CD1c-positive myeloid dendritic cell (primary cell): ENCODE data around the gene SLC25A10.

Source experiments
- DNase-seq: peaks from one replicate; pipeline ENCODE4 v3.0.0-alpha.2; 2016; ENCODE audit errors: extremely low spot score

Gene SLC25A10, protein sequence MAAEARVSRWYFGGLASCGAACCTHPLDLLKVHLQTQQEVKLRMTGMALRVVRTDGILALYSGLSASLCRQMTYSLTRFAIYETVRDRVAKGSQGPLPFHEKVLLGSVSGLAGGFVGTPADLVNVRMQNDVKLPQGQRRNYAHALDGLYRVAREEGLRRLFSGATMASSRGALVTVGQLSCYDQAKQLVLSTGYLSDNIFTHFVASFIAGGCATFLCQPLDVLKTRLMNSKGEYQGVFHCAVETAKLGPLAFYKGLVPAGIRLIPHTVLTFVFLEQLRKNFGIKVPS

DNA sequence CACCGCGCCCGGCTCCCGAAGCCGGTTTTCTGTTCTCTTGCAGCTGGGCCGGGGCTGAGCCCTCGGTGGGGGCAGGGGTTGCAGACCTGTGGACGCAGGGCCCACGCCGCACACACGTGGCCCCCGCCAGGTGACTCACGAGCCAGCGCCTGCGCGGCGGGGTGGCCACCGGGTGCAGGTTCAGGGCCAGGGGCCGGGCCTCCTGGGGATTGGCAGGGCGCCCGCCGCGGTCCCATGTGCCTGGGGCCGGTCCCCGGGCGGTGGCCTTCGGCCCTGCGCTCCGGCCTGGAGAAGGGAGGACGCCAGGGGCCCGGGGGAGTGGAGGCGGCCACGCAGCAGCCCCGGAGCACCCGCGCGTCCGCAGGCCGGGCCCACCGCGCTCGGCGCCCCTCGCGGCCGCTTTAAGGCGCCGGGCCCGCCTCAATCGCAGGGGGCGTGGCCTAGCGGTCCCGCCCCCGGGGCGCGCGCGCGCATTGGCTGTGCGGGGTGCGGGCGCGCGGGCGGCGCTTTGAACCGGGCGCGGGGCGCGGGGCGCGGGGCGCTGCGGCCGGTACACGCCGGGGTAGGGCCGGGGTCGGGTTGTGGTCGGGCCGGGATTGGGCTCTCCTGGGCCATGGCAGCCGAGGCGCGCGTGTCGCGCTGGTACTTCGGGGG lies at the start of gene SLC25A10:
SLC25A10 (plus strand) TSS at position 471 of the 654 bp plus-strand sequence; CDS start at position 614, 143 bp downstream.
- DNase-seq: peak; percentile 88

DNA sequence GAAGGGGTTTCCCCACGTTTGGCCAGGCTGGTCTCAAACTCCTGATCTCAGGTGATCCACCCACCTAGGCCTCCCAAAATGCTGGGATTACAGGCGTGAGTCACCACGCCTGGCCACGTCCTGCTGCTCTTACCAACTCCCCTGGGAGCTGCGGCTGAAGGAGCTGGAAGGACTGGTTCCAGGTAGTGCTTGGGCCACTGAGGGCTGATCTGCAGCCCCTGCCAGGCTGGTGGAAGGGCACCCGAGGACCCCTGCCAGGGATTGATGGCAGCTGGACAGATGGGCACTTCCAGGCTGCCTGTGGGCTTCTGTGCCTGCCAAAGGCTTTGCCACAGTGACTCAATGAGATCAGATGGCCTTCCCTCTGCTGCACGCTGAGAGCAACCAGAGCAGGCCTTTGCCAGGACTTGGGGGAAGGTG lies 48.0 kb upstream of the SLC25A10 start:
- no peak for DNase-seq

GRCh38 chr17:81665205-81666091 lies 46.6 kb upstream of the SLC25A10 start:
- peak; percentile 18 for DNase-seq

- DNase-seq: peak; percentile 33
Observed at GRCh38 chr17:81666092-81666341, 46.1 kb upstream of the SLC25A10 start.

- peak; percentile 98 for DNase-seq
Observed at GRCh38 chr17:81666342-81667191, 45.5 kb upstream of the SLC25A10 start, which contains the start of the genes CCDC137 and OXLD1. CCDC137 (plus strand) TSS chr17:81666737; CDS start chr17:81666767, 30 bp downstream. OXLD1 (minus strand) TSS chr17:81666605; CDS start chr17:81666577, 28 bp downstream.

GRCh38 chr17:81667754-81668153 lies 44.3 kb upstream of the SLC25A10 start:
- no peak for DNase-seq

DNA sequence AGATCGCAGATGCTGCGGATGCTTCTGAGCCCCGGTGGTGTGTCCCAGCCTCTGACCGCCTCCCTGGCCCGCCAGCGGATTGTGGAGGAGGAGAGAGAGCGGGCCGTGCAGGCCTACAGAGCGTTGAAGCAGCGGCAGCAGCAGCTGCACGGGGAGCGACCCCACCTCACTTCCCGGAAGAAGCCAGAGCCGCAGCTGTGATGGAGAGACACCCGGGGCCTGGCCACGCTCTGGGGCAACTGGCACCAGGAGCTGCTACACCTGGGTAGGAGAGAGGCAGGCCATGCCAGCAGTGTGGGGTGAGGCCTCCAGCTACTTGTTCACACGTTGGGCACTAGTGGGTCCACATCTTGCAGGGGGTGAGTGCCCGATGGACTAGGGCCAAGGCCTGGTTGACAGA lies 39.6 kb upstream of the SLC25A10 start:
- DNase-seq: no peak

GRCh38 chr17:81672954-81673353 lies 39.1 kb upstream of the SLC25A10 start:
- no peak for DNase-seq

GRCh38 chr17:81673561-81674258 lies 38.4 kb upstream of the SLC25A10 start:
- no peak for DNase-seq

- peak; percentile 14 for DNase-seq
Observed at GRCh38 chr17:81675515-81676221, 36.4 kb upstream of the SLC25A10 start.

DNA sequence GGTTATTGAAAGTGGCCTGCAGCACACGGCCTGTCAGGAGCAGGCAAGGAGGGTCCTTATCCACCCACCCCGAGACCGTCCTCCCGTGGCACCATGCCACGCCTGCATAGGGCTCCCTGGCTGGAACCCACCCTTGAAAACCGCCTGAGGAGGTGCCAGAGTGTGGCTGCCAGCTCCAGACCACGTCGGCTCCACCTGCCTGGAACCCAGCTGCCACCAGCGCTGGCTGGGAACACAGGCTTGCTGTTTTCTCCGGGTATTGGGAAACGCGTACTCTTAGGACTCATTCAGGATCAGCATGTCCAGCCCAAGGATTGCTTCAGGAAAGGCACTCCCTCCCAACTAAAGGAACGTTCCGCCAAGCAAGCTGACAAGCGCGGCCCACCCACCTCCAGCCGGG lies 35.2 kb upstream of the SLC25A10 start:
- no peak for DNase-seq

GRCh38 chr17:81680150-81680549 lies 31.9 kb upstream of the SLC25A10 start:
- DNase-seq: no peak

DNA sequence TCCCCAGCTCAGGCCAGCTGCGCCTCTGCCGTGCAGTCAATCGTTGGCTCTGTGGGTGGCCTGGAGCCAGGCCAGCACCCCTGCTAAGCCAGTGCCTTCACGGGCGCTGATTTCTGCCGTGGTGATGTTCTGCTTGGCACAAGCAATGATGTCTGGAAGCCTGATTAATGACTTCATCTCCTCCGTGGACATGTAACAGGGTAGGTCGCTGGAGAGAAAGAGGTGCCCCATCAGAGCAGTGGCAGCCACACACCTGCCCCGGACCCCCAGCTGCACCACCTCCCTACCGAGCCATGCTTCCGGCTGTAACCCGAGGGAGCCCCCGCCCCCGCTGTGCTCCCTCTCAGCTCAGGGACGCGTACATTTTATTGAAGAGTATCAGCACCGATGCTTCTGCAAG lies 30.4 kb upstream of the SLC25A10 start:
- no peak for DNase-seq

GRCh38 chr17:81682565-81683207 lies 29.4 kb upstream of the SLC25A10 start:
- peak; percentile 12 for DNase-seq

DNA sequence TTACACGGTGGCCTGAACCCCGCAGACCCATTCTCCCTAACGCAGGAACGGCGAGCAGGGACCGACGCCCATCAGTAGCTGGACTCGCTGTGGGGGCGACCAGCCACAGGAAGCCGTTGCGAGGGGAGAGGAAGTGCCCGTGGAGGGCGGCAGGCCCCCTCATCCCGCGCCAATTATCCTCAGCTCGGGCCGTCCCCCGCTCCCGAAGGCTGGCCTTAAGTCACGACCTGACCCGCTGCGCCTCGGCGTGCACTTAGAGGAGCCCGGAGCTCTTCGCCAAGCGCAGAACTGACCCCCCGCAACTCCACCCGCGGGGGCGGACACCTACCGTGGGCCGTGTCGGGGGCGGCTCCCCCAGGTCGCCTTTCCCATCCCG lies 28.9 kb upstream of the SLC25A10 start:
- DNase-seq: peak; percentile 34

GRCh38 chr17:81683584-81684441 lies 28.3 kb upstream of the SLC25A10 start, which contains the start of the genes ARL16 and HGS:
ARL16 (minus strand) TSS chr17:81683797; CDS start chr17:81683753, 44 bp downstream.
HGS (plus strand) TSS chr17:81684011; CDS start chr17:81684067, 56 bp downstream.
- peak; percentile 100 for DNase-seq

DNA sequence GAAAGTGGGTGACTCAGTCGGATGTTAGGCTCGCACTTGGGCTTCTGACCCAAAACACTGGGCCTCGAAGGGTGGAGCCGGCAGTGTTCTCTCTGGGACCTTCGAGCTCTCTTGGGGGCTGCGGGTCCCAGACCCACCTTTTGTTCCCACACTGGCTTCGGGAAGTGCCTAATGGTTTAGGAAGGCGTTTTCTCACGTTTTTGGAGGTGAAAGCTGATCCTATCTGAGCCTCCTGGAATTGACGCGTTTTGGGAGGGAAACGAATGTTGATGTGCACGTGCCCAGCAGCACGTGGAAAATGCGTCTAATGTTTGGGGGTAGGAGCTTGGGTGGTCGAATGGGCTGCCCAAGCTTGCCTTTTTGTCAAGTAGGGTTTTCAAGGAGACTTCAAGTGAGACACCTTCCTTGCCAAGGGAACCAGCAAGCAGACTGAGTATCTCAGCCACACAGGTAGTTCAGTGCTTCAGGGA lies 27.6 kb upstream of the SLC25A10 start:
- DNase-seq: no peak

GRCh38 chr17:81685108-81685507 lies 27.0 kb upstream of the SLC25A10 start:
- no peak for DNase-seq
